GM18867 (cell line): Measurements from ENCODE around the gene CORO2B.

Source experiments
- ATAC-seq: cut with Tn5 transposase; IDR thresholded peaks from one replicate; pipeline ENCODE4 v1.9.1; 2021; ENCODE audit warnings: mild to moderate bottlenecking, moderate library complexity; ENCODE audit not compliant: unreplicated experiment

Gene CORO2B

DNA sequence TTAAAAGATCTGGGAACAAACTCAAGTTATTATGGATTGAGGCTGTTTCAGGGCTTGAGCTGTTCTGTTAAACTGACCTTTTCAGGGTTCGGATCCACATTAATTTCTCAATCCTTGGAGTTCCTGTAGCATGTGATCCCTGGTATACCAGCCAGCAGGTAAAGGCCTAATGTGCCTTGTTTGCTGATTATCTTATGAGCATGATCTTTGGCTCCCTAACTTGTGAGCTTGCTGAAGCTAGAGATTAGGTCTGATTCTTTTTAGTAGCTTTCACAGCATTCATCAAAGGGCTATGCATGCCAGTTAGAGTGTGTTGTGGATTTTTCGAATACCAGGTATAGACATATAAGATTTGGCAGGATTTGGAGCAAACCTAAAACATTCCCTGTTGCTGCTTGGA, 10.3 kb downstream of the CORO2B start:
- no peak for ATAC-seq

DNA sequence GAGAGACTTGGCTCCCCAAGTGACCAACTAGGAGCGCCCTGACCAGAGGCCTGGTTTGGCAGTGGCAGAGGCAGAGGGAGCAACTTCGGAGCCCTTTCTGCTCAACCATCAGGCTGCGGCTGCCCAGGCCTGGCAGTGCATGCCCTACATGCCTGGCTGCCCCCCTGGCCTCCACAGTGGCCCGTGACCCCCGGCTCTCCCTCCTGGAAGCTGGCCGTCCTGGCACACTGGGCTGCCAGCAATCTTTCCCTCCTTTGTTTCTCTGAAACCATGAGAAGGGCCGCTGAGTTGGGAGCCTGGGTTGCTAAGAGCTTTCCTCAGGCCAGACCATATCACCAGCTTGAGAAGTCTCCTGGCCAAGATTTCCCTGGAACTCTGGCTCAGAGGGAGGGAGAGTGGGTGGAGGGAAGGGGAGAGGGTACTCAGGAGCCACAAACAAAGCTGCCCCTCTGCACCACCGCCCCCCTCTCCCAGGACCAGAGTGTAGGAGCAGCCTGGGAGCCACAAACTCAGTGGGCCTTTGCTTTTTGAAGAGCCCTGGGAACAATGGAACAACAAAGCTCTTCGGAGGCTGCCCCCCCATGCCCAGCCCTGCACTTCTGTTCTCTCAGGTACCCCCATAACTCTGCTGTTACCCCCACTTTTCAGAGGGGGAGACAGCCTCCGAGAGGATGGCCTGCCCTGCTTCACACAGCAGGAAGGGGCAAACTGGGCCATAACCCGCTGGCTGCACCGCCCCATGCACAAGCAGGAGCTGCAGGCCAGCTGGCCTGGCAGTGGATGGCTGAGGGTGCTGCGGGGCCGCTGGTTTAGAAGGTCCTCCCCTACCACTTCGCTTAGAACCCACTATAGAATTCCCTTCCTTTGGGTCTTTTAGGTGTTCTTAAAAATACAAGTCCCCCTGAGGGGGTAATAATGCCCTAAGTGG, 11.3 kb downstream of the CORO2B start:
- no peak for ATAC-seq

DNA sequence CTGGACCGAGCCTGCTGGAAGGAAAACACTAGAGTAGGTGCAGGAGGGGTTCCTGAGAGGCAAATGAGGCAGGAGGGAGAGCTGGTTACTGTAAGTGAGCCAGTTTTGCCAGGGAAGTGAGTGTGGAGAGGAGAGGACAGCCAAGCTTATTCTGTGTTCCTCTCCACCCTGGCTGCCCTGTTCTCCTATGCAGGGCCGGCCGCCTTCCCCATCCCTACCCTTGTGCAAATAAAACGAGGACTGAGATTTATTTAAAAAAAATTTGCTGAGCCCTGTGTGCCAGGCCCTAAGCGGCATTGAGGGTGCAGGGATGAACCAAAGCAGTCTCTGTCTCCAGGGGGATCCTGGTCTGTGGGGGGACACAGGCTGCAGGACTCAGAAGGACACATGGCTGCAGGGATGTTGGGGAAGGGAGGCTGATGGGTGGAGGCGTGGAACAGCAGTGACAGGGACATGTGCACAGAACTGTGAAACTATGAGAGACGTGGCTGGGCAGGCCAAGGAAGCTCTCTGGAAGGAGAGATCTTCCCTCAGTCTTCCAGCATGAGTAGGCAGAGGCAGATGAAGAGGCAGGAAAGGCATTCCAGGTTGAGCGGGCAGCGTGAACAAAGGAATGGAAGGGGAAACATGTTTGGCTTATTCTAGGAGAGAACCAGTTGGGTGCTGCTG, 12.1 kb downstream of the CORO2B start:
- no peak for ATAC-seq

DNA sequence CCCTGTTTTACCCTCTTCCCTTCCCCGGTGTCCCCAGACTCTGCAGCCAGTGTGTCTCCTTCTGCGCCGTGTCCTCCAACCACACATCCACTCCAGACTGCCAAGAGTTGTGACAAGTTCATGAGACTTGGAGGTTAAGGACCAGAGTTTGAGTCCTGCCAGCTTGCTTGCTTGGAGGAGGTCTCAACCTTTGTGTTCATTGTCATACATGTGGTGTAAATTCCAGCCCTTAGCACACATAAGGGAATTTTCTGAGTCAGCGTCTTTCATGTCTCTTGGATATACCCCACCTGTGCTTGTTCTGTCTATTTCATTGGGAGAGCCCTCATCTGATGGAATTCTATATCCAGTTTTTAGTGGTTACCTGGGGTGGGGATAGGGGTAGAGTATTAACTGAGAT, 13.3 kb downstream of the CORO2B start:
- ATAC-seq: no peak

DNA sequence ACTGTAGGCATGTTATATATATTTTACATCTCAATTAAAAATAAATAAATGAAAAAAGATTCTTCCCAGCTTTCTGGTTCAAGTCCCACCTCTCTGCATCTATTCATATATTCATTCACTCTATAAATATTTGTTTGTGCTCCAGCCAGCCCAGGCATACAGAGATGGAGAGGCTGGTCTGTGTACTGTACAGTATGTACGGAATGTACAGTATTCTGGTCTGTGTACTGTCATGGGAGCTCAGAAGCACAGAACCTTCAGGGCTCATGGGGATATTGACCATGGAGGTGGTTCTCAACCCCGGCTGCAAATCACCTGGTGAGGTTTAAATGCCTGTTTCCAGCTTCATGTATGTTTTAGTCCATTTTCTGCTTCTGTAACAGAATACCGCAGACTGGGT, 13.8 kb downstream of the CORO2B start:
- no peak for ATAC-seq

DNA sequence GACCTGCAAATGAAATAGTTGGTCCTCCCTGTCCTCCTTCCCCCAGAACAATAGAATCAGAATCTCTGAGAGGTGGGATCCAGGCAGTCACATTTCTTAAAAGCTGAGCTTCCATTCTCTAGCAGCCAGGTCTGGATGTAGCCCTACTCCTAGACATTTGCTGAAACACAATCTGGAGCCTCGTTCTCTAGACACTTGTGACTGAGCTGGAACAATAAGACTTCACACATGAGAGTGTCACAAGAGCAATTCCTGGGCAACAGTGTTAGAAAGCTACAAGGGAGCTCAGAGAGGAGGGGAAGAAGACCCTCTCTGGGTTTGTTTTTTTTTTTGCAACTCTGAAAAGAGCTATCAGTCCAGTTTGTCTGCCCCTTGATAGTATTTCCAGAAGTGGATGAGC, 14.5 kb downstream of the CORO2B start:
- no peak for ATAC-seq

DNA sequence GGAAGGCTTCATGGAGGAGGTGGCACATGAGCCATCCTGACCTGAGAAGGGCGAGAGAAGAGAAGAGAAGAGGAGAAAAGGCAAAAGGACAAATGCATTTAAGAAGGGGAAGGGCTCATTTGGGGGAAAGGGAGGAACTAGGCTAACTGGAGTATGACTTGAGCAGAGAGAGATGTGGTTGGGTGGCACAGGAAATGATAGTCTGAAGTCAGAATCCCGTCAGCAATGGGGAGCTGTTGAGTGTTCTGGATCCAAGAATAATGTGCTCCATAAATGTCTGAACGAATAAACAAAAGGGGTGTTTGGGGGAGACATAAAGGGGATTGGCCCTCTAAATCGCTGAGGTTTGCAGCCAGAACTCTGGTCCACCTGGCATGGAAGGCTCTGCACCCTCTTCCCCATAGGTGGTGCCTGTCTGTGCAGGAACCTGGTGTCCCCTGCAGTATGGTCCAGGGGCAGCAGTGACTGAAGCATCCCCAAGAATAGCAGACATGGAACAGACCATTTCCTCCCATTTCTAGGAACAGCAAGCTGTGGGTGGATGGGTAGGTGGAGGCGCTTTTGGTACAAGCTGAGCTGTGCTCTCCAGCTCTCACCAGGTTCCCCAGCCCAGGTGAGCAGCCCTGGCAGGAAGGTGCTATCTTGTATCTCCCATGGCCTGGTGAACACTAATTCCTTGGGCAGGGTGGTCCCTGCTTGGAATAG, 15.2 kb downstream of the CORO2B start:
- ATAC-seq: no peak

DNA sequence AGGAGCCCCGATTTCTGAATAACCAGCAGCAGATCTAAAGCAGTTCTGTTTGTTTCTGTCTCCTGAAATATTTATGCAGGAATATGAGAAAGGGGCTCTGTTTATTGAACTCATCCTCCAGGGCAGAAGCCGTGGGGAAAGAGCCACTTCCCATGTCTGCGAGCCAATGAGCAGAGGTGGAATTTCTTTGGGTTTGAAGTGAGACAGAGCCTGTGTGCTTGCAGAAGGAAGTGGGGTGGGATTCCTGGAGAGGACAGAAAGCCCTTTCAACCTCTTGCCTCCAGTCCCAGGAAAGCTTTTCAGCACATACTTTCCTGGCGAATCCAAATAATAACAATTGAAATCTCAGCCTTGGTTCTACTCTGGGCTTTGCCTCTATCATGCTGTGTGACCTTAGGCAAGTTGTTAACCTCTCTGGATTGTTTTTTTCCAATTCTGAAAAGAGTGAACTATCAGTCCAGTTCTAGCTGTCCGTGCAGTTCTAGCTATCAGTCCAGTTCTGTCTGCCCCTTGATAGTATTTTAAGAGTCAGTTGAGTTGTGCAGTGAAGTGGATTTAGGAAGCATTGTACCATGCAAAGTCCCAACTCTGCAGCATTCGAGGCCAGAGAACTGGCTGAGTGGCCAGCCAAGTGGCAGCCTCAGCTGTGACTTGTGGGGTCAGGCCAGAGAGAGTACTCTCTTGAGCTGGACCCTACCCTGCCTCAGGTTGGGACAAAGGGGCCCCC, 15.9 kb downstream of the CORO2B start:
- no peak for ATAC-seq

DNA sequence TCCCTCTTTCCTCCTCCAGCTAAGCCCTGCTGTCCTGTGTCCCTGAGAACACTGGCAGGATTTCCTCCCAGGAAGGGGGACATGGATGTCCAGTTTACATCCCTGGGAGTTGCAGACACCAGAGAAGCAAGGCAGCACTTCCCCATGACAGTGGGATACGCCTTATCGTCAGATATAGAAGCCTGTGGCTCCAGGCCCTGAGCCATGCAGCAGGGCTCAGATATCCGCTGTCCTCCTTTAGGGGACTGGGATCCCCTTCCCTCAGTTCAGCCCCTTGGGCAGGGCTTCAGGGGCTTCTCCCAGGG, 16.4 kb downstream of the CORO2B start:
- no peak for ATAC-seq

DNA sequence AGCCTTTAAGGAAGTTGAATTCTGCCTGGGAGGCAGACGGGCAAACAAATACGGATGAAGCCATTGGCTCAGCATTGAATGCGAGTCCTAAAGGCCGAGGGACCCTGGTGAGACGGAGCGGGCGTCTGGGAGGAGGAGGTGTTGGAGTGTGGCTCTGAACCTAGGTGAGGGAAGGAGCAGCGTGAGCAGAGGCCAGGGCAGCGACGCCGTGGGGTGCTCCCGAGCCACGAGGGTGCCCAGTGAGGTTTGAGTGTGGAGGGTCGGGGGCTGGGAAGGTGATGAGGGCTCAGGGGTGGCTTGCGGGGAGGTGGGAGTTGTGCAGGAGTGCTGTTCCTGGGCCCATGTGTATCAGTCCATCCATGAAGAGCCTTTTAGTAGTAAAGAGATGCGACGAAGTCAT, 17.0 kb downstream of the CORO2B start:
- no peak for ATAC-seq

DNA sequence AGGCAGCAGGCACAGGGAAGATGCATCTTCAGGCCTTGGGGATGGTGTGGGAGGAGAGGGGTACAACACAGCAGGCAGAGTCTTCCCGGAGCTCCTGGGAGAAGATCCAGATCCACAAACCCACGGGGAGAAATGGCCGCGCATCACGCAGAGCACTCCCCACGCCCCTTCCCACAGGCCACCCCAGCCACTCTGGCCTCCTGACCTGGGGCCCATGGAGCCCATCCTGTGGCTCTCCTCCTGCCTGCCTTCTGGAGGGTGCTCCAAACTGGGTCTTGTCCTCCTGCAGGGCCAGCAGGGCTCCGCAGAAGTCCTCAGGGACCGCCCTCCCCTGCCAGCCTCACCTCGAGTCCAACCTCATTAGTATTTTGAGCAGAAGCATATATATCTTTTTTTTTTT, 17.9 kb downstream of the CORO2B start:
- ATAC-seq: no peak

DNA sequence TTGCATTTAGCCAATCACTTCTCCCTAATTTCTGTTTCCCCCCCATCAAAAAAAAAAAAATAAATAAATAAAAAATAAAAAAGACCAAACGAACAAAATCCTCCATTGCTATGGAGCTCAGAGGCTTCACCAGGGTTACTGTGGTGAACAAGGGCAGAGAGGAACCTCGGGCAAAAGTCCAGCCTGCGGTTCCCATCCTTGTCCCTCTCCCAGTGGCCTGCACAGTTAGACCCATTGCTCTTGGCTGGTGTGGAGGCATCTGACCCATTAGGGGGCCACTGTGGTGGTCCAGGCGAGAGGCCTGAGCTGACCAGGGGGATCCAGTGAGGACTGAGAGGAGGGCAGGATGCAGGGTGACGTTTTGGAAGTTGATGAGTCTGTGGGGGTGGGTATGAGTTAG, 18.8 kb downstream of the CORO2B start:
- ATAC-seq: no peak

DNA sequence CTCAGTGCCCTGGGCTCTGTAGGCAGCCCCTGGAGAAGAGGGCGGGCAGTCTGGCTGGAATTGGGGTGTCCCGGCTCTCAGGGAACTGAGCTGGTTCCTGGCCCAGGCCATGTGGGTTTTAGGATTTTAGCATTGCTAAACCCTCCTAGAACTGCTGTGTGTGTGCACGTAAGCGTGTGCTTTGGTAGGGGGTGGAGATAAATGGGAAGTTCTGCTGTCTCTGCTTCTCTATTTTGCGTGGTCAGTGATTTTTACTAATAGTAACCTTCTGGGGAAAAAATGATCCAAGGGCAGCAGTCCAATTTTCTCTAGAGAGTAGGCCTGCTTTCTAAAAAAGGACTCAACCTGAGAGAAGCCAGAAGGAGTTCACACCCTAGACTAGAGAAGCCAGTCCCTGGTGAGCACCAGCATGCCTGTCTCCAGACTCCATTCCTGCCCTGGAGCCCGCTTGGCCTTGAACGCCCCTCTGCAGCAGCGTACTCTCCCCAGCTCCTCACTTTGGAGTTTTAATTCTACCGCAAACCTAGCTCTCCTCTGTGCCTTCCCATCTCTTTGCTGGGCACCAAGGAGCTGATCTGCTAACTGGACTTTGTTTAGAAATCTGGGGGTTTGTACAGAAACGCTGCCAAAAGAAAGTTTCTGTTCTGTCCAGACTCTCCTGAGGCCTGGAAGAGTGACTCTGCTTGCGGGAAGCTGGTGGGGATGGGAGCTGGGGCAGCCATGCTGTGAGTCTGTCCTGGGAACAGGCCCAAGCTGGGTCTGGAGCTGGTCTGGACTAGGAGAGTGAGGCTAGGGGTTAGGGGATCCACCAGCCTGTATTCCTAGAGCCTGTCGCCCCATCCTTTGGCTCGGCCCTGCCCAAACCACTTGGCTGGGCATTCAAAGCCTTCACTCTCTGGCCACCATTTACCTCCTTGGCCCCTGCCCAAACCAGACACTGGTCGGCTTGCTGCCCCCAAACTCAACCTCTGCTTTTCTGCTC, 19.7 kb downstream of the CORO2B start:
- ATAC-seq: no peak

DNA sequence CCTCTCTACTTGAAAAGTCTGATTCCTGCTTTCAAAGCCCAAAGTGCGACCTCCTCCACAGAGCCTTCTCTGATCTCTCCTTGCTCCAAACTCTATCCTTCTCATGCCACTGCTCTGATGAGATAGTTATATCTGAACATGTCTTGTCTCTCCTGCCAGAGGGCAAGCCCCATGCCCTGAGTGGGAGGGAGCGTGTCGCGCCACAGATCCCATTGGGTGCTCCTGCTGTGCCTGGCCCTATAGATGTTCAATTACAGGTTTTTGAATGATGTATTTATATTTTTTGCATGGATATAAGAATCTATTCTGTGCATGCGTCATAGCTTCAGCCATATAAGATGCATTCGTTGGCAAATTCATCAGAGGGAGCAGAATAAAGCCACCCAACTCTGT, 20.4 kb downstream of the CORO2B start:
- ATAC-seq: no peak

DNA sequence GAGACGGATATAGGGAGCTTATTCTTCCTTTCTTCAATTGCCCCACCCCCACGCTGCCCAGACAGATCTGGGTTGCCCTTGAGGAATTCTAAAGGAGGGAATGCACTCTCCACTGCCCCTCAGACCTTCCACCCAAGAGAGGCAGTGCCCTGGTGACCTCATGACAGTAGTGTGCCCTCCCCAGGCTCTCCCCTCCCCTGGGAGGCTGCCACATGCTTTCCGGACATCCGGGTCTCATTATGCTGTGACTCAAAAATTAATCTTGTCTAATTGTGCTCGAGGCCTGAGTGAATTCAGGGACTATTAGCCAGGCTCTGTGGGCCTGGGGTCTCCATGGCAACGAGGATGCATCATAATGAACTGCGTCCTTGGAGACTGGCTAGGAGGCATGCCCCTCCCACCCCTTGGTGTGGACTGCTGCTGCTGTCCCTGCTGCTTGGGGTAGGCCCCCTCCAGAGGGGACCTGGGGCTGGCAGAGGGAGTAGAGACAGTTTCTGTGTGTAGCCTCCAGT, 20.8 kb downstream of the CORO2B start:
- ATAC-seq: no peak

DNA sequence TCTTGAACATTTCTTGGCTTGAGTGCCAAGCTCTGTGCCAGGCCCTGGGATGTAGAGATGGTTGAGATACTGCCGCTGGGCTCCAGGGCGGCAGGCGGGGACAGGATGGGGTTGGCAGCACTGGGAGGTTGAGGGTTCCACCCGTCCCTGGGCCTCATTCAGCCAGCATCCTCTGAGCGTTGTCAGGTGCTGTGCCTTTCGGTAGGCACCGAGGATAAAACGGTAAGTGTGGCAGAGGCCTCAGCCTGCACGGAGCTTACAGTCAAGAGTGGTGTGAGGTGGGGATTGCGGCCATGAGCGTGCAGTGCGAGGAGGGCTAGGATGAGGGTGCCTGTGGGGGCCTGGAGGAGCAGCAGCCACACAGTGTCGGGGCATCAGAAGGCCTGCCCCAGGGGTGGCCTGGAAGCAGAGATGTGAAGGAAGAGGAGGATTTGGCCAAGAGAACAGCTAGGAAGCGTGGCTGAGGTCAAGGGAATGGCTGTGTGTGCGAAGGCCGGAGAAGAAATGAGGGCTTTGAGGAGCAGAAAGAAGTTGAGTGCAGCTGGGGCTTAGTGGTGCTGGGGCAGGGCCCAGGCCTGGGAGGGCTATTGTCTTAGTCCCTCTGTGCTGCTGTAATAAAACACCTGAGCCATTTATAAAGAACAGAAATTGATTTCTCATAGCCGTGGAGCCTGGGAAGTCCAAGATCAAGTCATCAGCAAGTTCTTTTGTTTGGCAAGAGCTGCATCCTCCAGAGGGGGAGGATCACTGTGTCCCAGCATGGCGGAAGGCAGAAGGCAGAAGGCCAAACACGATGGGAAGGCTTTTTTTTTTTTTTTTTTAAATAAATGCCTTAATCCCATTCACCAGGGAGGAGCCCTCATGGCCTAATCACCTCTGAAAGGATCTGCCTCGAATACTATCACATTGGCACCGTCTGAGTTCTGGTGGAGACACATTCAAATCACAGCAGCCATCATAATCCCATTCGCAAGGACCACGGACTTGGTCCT, 22.7 kb downstream of the CORO2B start:
- no peak for ATAC-seq

DNA sequence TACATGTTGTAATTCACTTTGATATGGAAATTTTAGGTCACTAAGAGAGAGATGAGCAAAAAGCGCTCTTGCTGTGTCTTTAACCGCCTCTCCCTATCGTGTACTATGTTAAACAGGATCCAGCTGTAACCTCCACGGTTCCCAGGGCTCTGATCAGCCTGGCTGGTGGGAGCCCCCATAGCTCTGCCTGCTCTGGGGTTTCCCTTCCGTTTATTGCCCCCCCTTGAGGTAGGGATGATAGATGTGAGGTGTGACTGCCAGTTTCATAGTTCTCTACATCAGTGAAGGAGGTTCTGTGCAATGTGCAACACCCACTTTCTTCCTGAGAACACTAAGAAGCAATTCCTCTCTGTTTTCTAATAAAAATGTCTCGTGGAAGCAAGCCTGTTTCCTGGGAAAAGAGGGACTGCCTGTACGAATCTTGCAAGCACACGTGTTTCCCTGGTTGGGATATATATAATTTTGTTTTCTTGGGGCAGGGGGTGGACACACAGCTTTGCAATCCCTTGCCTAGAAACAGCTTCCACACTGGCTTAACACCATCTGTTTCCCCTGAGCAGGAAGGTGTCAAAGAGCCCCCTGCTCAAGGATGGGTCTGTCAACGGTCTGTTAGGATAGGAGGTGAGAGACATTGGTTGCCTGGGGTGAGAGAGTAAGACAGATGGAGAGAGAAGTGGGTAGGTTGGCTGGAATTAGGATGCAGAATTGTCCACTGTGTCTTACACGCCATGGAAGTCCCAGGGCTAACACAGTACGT, 23.8 kb downstream of the CORO2B start:
- ATAC-seq: no peak

DNA sequence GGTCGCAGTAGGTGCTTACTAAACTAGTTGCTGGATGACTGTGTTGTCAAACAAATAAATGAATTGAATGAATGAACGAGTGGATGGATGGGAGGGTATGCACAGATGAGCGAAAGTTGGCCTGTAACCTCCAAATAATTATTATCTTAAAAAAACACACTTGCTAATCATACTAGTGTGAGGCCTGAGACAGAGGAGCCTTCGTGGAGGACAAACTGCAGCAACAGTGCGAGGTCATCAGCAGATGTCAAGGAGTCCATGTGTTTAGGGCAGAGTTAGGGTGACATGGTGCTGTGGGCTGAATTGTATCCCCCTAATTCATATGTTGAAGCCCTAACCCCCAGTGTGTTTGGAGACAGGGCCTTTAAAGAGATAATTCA, 24.4 kb downstream of the CORO2B start:
- ATAC-seq: no peak
